H9 (cell line): ENCODE measurements around the gene GBGT1. TPM values are rescaled to one million over a fixed set of nuclear protein-coding genes. Genes with fewer than 3 reads are reported as not detected.

Experiments used
- DNase-seq: peaks from one replicate; pipeline ENCODE4 v3.0.0-alpha.2; 2017
- H2AFZ ChIP-seq: one replicate; pipeline ENCODE4 v1.6.1; 2013; ENCODE audit warnings: mild to moderate bottlenecking, low read length, control low read depth, moderate library complexity
- H2AK5ac ChIP-seq: 2 replicates; pipeline ENCODE4 v1.6.1; 2013; ENCODE audit warnings: low read length, control low read depth, mixed read lengths; ENCODE audit not compliant: insufficient read length
- H2BK120ac ChIP-seq: one replicate; pipeline ENCODE4 v1.6.1; 2013; ENCODE audit warnings: low read depth, mild to moderate bottlenecking, low read length, control low read depth, inconsistent platforms; ENCODE audit not compliant: poor library complexity, severe bottlenecking
- H2BK12ac ChIP-seq: 2 replicates; pipeline ENCODE4 v1.6.1; 2013; ENCODE audit warnings: low read length, control low read depth, mixed read lengths, low read depth; ENCODE audit not compliant: insufficient read length
- H2BK15ac ChIP-seq: 2 replicates; pipeline ENCODE4 v1.6.1; 2013; ENCODE audit warnings: low read depth, low read length, control low read depth
- H2BK20ac ChIP-seq: one replicate; pipeline ENCODE4 v1.6.1; 2013; ENCODE audit warnings: low read depth, mild to moderate bottlenecking, low read length, control low read depth, inconsistent platforms; ENCODE audit not compliant: poor library complexity, severe bottlenecking
- H2BK5ac ChIP-seq: 2 replicates; pipeline ENCODE4 v1.6.1; 2013; ENCODE audit warnings: low read length, control low read depth, mixed read lengths; ENCODE audit not compliant: insufficient read length
- H3K14ac ChIP-seq: 2 replicates; pipeline ENCODE4 v1.6.1; 2013; ENCODE audit warnings: low read length, control low read depth; ENCODE audit not compliant: insufficient read depth
- H3K18ac ChIP-seq: 2 replicates; pipeline ENCODE4 v1.6.1; 2013; ENCODE audit warnings: low read depth, mild to moderate bottlenecking, mixed read lengths, low read length, control low read depth; ENCODE audit not compliant: insufficient read length
- H3K23ac ChIP-seq: 2 replicates; pipeline ENCODE4 v1.6.1; 2013; ENCODE audit warnings: low read length, control low read depth, mixed read lengths, low read depth; ENCODE audit not compliant: insufficient read length
- H3K23me2 ChIP-seq: 2 replicates; pipeline ENCODE4 v1.6.1; 2013; ENCODE audit warnings: low read depth, mild to moderate bottlenecking, mixed read lengths, low read length, control low read depth; ENCODE audit not compliant: insufficient read length, poor library complexity, severe bottlenecking
- H3K27ac ChIP-seq: 2 replicates; pipeline ENCODE4 v1.5.1; 2013; ENCODE audit warnings: low read length, control low read depth, mixed read lengths, low read depth; ENCODE audit not compliant: insufficient read length
- H3K27me3 ChIP-seq: 2 replicates; pipeline ENCODE4 v1.6.1; 2013; ENCODE audit warnings: low read length, control low read depth, inconsistent platforms; ENCODE audit not compliant: insufficient read depth
- H3K4ac ChIP-seq: 2 replicates; pipeline ENCODE4 v1.6.1; 2013; ENCODE audit warnings: low read depth, mild to moderate bottlenecking, control low read depth, inconsistent platforms, low read length, moderate library complexity
- H3K4me1 ChIP-seq: 2 replicates; pipeline ENCODE4 v1.6.1; 2013; ENCODE audit warnings: low read length, control low read depth, inconsistent platforms; ENCODE audit not compliant: insufficient read depth
- H3K4me2 ChIP-seq: 2 replicates; pipeline ENCODE4 v1.6.1; 2013; ENCODE audit warnings: low read length, control low read depth, mixed read lengths; ENCODE audit not compliant: insufficient read length, insufficient read depth
- H3K56ac ChIP-seq: 2 replicates; pipeline ENCODE4 v1.6.1; 2013; ENCODE audit warnings: low read depth, mild to moderate bottlenecking, mixed read lengths, low read length, control low read depth; ENCODE audit not compliant: insufficient read length
- H3K79me1 ChIP-seq: 2 replicates; pipeline ENCODE4 v1.6.1; 2013; ENCODE audit warnings: low read depth, mild to moderate bottlenecking, moderate library complexity, low read length, control low read depth, inconsistent platforms; ENCODE audit not compliant: insufficient read depth, poor library complexity, severe bottlenecking
- H3K79me2 ChIP-seq: 2 replicates; pipeline ENCODE4 v1.6.1; 2013; ENCODE audit warnings: low read length, control low read depth, inconsistent platforms; ENCODE audit not compliant: insufficient read depth
- H3K9ac ChIP-seq: 2 replicates; pipeline ENCODE4 v1.6.1; 2013; ENCODE audit warnings: low read length, control low read depth, mixed read lengths; ENCODE audit not compliant: insufficient read length; ENCODE audit errors: extremely low read depth
- H3K9me3 ChIP-seq: one replicate; pipeline ENCODE4 v1.6.1; 2013; ENCODE audit warnings: low read depth, low read length, inconsistent platforms; ENCODE audit not compliant: control insufficient read depth
- H3T11ph ChIP-seq: one replicate; pipeline ENCODE4 v1.6.1; 2013; ENCODE audit warnings: mild to moderate bottlenecking, low read length, control low read depth, inconsistent platforms
- H4K20me1 ChIP-seq: one replicate; pipeline ENCODE4 v1.6.1; 2013; ENCODE audit not compliant: control insufficient read depth, insufficient read length, insufficient read depth
- H4K5ac ChIP-seq: 2 replicates; pipeline ENCODE4 v1.6.1; 2013; ENCODE audit warnings: low read depth, mild to moderate bottlenecking, mixed read lengths, low read length, control low read depth; ENCODE audit not compliant: insufficient read length
- H4K8ac ChIP-seq: replicated peaks from 2 replicates; pipeline ENCODE4 v1.6.1; 2013; ENCODE audit warnings: low read length, control low read depth, mixed read lengths, low read depth; ENCODE audit not compliant: insufficient read length
- H4K91ac ChIP-seq: 2 replicates; pipeline ENCODE4 v1.6.1; 2013; ENCODE audit warnings: low read depth, mild to moderate bottlenecking, moderate library complexity, mixed read lengths, low read length, control low read depth; ENCODE audit not compliant: insufficient read length
- H3K27ac Mint-ChIP-seq, 3 experiments: 2 replicates in 2 of 3; 3 replicates in 1 of 3; pipeline ENCODE4 v1.8.0; 2020 to 2021; ENCODE audit warnings: mixed read lengths in 3 of 3, mild to moderate bottlenecking in 1 of 3, moderate library complexity in 1 of 3
- H3K27me3 Mint-ChIP-seq: 2 replicates; pipeline ENCODE4 v1.8.0; 2021; ENCODE audit warnings: low read depth, mild to moderate bottlenecking, moderate library complexity, mixed read lengths
- H3K36me3 Mint-ChIP-seq, 3 experiments: 2 replicates in 2 of 3; 3 replicates in 1 of 3; pipeline ENCODE4 v1.8.0; 2020 to 2021; ENCODE audit warnings: low read depth in 3 of 3, mixed read lengths in 3 of 3; ENCODE audit not compliant: insufficient read depth in 1 of 3
- H3K4me1 Mint-ChIP-seq, 2 experiments: 2 replicates each; pipeline ENCODE4 v1.8.0; 2020; ENCODE audit warnings: mixed read lengths in 2 of 2
- H3K4me3 Mint-ChIP-seq, 2 experiments: 2 replicates in 1 of 2; 3 replicates in 1 of 2; pipeline ENCODE4 v1.8.0; 2020 to 2021; ENCODE audit warnings: mild to moderate bottlenecking in 2 of 2, mixed read lengths in 2 of 2, moderate library complexity in 1 of 2
- H3K9me3 Mint-ChIP-seq, 2 experiments: 2 replicates in 1 of 2; 3 replicates in 1 of 2; pipeline ENCODE4 v1.8.0; 2020; ENCODE audit warnings: mild to moderate bottlenecking in 2 of 2, mixed read lengths in 2 of 2, moderate library complexity in 1 of 2
- CTCF ChIP-seq: fragments of 200-600 bp; sonication (generic); conservative IDR thresholded peaks from 3 replicates; pipeline ENCODE4 v1.8.0; 2021; ENCODE audit warnings: antibody characterized with exemption, mild to moderate bottlenecking
- WGBS: extraction: QIAGEN DNeasy Blood & Tissue Kit; methylation state at CpG from one replicate; pipeline ENCODE4 v1.1.7; 2013; ENCODE audit warnings: missing lambda C conversion rate, low lambda C conversion rate, mixed read lengths; ENCODE audit not compliant: insufficient read length; ENCODE audit errors: extremely low coverage; 5-methylcytosine and 5-hydroxymethylcytosine counted together
- total RNA-seq: library from RNA; stranded (reverse); gene quantifications from 2 replicates; pipeline ENCODE4 v1.2.1, GENCODE V29; 2021

Gene GBGT1
- total RNA-seq, 1 experiment from 2014 or later, result 9.3 TPM

- H3K14ac ChIP-seq, result no peak overlapping the region; the same call in 1 of the 2 replicates
- H2BK15ac ChIP-seq, result no peak overlapping the region
- no peak overlapping the region for H2BK20ac ChIP-seq
- no peak for DNase-seq
- H3K27ac ChIP-seq, result no peak overlapping the region
- no peak overlapping the region for H3K23ac ChIP-seq
- H3K27me3 ChIP-seq, result peaks cover 6% of the 10 kb centered on the region; the same call in 1 of the 2 replicates
- H4K91ac ChIP-seq, result no peak overlapping the region
- H3K27me3 Mint-ChIP-seq, result peaks cover 92% of the 10 kb centered on the region
- no peaks in the 10 kb centered on the region for H4K20me1 ChIP-seq
- no peak overlapping the region for H2BK12ac ChIP-seq
- no peak overlapping the region for H3T11ph ChIP-seq
- H3K9me3 ChIP-seq, result no peaks in the 10 kb centered on the region
- H3K4me1 ChIP-seq, result no peaks in the 10 kb centered on the region
- no peak overlapping the region for H3K4me2 ChIP-seq
- H3K4ac ChIP-seq, result no peak overlapping the region
- H2BK120ac ChIP-seq, result no peak overlapping the region
- no peaks in the 10 kb centered on the region for H3K79me2 ChIP-seq
- H3K4me3 Mint-ChIP-seq, result no peak overlapping the region
- no peak overlapping the region for H3K56ac ChIP-seq
- no peaks in the 10 kb centered on the region for H3K23me2 ChIP-seq
- WGBS, result no CpG with 5 or more reads among the region's 10 CpGs
- no peak overlapping the region for H3K9ac ChIP-seq
- no peaks in the 10 kb centered on the region for H3K9me3 Mint-ChIP-seq
- no peak overlapping the region for H3K18ac ChIP-seq
- no peaks in the 10 kb centered on the region for H3K79me1 ChIP-seq
- no peak overlapping the region for H3K27ac Mint-ChIP-seq
- H3K4me1 Mint-ChIP-seq, result 0 out of 4 replicates have a peak, but pooled peaks cover 0 to 2% of the 10 kb centered on the region in 2 experiments
- H2BK5ac ChIP-seq, result no peak overlapping the region
- no peak overlapping the region for H2AK5ac ChIP-seq
- H4K8ac ChIP-seq, result no peak overlapping the region
- no peak overlapping the region for H2AFZ ChIP-seq
- TF ChIP-seq CTCF, result no peak
- no peaks in the 10 kb centered on the region for H3K36me3 Mint-ChIP-seq
- no peak overlapping the region for H4K5ac ChIP-seq
These were observed 39.9 kb upstream of the GBGT1 start for GRCh38 chr9:133203506-133204075.
